ENCODE results near the gene LMTK2. TPM values are rescaled to one million over a fixed set of nuclear protein-coding genes. Genes with fewer than 3 reads are reported as not detected.

The LMTK2 gene
- total RNA-seq, 2 donors from 2014 or later, result 14.4 to 16.2 TPM

GRCh38 chr7:98134420-98135228 lies 28.0 kb downstream of the LMTK2 start:
- Mint-ChIP-seq H3K27me3 (ENCODE audit: low read depth) (no peaks in the 10 kb centered on the region), H3K27ac (no peak overlapping the region), H3K36me3 (ENCODE audit: insufficient read depth in 2 of 2) (peaks cover 0 to 4% of the 10 kb centered on the region in 2 donors), H3K4me3 (no peak overlapping the region), H3K9me3 (no peaks in the 10 kb centered on the region), H3K4me1 (ENCODE audit: low read depth) (peaks cover 43% of the 10 kb centered on the region)
- DNase-seq, result no peak
- no peak for ATAC-seq (replicated peaks in 1 of 2)

- H3K27ac Mint-ChIP-seq, result no peak overlapping the region
- peaks cover 0 to 7% of the 10 kb centered on the region in 2 donors for H3K36me3 Mint-ChIP-seq (ENCODE audit: insufficient read depth in 2 of 2)
- H3K9me3 Mint-ChIP-seq, result no peaks in the 10 kb centered on the region
- DNase-seq (no peak), ATAC-seq (replicated peaks in 1 of 2) (no peak)
- H3K27me3 Mint-ChIP-seq (ENCODE audit: low read depth), result no peaks in the 10 kb centered on the region
- H3K4me1 Mint-ChIP-seq (ENCODE audit: low read depth), result peaks cover 33% of the 10 kb centered on the region
- no peak overlapping the region for H3K4me3 Mint-ChIP-seq
Measured at GRCh38 chr7:98135984-98136383, 29.3 kb downstream of the LMTK2 start.

GRCh38 chr7:98136423-98136822 lies 29.8 kb downstream of the LMTK2 start:
- H3K36me3 Mint-ChIP-seq (ENCODE audit: insufficient read depth in 2 of 2), result peaks cover 0 to 7% of the 10 kb centered on the region in 2 donors
- H3K27ac Mint-ChIP-seq, result no peak overlapping the region
- ATAC-seq (replicated peaks in 1 of 2) (no peak), DNase-seq (no peak)
- H3K4me3 Mint-ChIP-seq, result no peak overlapping the region
- H3K9me3 Mint-ChIP-seq, result no peaks in the 10 kb centered on the region
- no peaks in the 10 kb centered on the region for H3K27me3 Mint-ChIP-seq (ENCODE audit: low read depth)
- peaks cover 28% of the 10 kb centered on the region for H3K4me1 Mint-ChIP-seq (ENCODE audit: low read depth)

GRCh38 chr7:98137134-98137825 lies 30.6 kb downstream of the LMTK2 start:
- Mint-ChIP-seq H3K4me3 (no peak overlapping the region), H3K27ac (no peak overlapping the region), H3K9me3 (no peaks in the 10 kb centered on the region), H3K27me3 (ENCODE audit: low read depth) (no peaks in the 10 kb centered on the region), H3K36me3 (ENCODE audit: insufficient read depth in 2 of 2) (peaks cover 0 to 7% of the 10 kb centered on the region in 2 donors), H3K4me1 (ENCODE audit: low read depth) (peaks cover 20% of the 10 kb centered on the region)
- no peak for ATAC-seq (replicated peaks in 1 of 2)
- no peak for DNase-seq

GRCh38 chr7:98137826-98138151 lies 31.1 kb downstream of the LMTK2 start:
- peaks cover 0 to 7% of the 10 kb centered on the region in 2 donors for H3K36me3 Mint-ChIP-seq (ENCODE audit: insufficient read depth in 2 of 2)
- no peak overlapping the region for H3K4me3 Mint-ChIP-seq
- peaks cover 15% of the 10 kb centered on the region for H3K4me1 Mint-ChIP-seq (ENCODE audit: low read depth)
- DNase-seq, result no peak
- no peak for ATAC-seq (replicated peaks in 1 of 2)
- no peaks in the 10 kb centered on the region for H3K9me3 Mint-ChIP-seq
- no peak overlapping the region for H3K27ac Mint-ChIP-seq
- H3K27me3 Mint-ChIP-seq (ENCODE audit: low read depth), result no peaks in the 10 kb centered on the region

- no peaks in the 10 kb centered on the region for H3K9me3 Mint-ChIP-seq
- H3K4me1 Mint-ChIP-seq (ENCODE audit: low read depth), result peaks cover 6% of the 10 kb centered on the region
- no peaks in the 10 kb centered on the region for H3K27me3 Mint-ChIP-seq (ENCODE audit: low read depth)
- ATAC-seq (replicated peaks in 1 of 2) (no peak), DNase-seq (no peak)
- H3K4me3 Mint-ChIP-seq, result no peak overlapping the region
- no peak overlapping the region for H3K27ac Mint-ChIP-seq
- peaks cover 0 to 10% of the 10 kb centered on the region in 2 donors for H3K36me3 Mint-ChIP-seq (ENCODE audit: insufficient read depth in 2 of 2)
Measured at GRCh38 chr7:98138672-98139071, 32.0 kb downstream of the LMTK2 start.

GRCh38 chr7:98142658-98143057 lies 36.0 kb downstream of the LMTK2 start:
- ATAC-seq (replicated peaks in 1 of 2) (no peak), DNase-seq (no peak)
- Mint-ChIP-seq H3K27me3 (ENCODE audit: low read depth) (no peaks in the 10 kb centered on the region), H3K4me3 (no peak overlapping the region), H3K9me3 (no peaks in the 10 kb centered on the region), H3K36me3 (ENCODE audit: insufficient read depth in 2 of 2) (peaks cover 5 to 19% of the 10 kb centered on the region in 2 donors), H3K4me1 (ENCODE audit: low read depth) (no peaks in the 10 kb centered on the region), H3K27ac (no peak overlapping the region)

- H3K4me3 Mint-ChIP-seq, result no peak overlapping the region
- H3K27ac Mint-ChIP-seq, result no peak overlapping the region
- no peaks in the 10 kb centered on the region for H3K4me1 Mint-ChIP-seq (ENCODE audit: low read depth)
- no peaks in the 10 kb centered on the region for H3K9me3 Mint-ChIP-seq
- H3K27me3 Mint-ChIP-seq (ENCODE audit: low read depth), result no peaks in the 10 kb centered on the region
- DNase-seq (no peak), ATAC-seq (replicated peaks in 1 of 2) (no peak)
- peaks cover 5 to 13% of the 10 kb centered on the region in 2 donors for H3K36me3 Mint-ChIP-seq (ENCODE audit: insufficient read depth in 2 of 2)
Measured at GRCh38 chr7:98148607-98149006, 41.9 kb downstream of the LMTK2 start.

GRCh38 chr7:98149116-98149692 lies 42.5 kb downstream of the LMTK2 start:
- no peaks in the 10 kb centered on the region for H3K9me3 Mint-ChIP-seq
- H3K27ac Mint-ChIP-seq, result no peak overlapping the region
- ATAC-seq (replicated peaks in 1 of 2) (no peak), DNase-seq (no peak)
- no peaks in the 10 kb centered on the region for H3K27me3 Mint-ChIP-seq (ENCODE audit: low read depth)
- H3K4me3 Mint-ChIP-seq, result no peak overlapping the region
- peaks cover 5 to 13% of the 10 kb centered on the region in 2 donors for H3K36me3 Mint-ChIP-seq (ENCODE audit: insufficient read depth in 2 of 2)
- H3K4me1 Mint-ChIP-seq (ENCODE audit: low read depth), result no peaks in the 10 kb centered on the region

GRCh38 chr7:98151884-98152283 lies 45.2 kb downstream of the LMTK2 start:
- Mint-ChIP-seq H3K4me1 (ENCODE audit: low read depth) (no peaks in the 10 kb centered on the region), H3K9me3 (no peaks in the 10 kb centered on the region), H3K27ac (no peak overlapping the region), H3K4me3 (no peak overlapping the region), H3K36me3 (ENCODE audit: insufficient read depth in 2 of 2) (peaks cover 3 to 8% of the 10 kb centered on the region in 2 donors), H3K27me3 (ENCODE audit: low read depth) (no peaks in the 10 kb centered on the region)
- no peak for ATAC-seq (replicated peaks in 1 of 2)
- no peak for DNase-seq

GRCh38 chr7:98156700-98157099 lies 50.0 kb downstream of the LMTK2 start:
- ATAC-seq (replicated peaks in 1 of 2), result no peak
- no peak overlapping the region for H3K27ac Mint-ChIP-seq
- H3K36me3 Mint-ChIP-seq (ENCODE audit: insufficient read depth in 2 of 2), result peaks cover 5 to 8% of the 10 kb centered on the region in 2 donors
- no peak overlapping the region for H3K4me3 Mint-ChIP-seq
- no peaks in the 10 kb centered on the region for H3K4me1 Mint-ChIP-seq (ENCODE audit: low read depth)
- no peaks in the 10 kb centered on the region for H3K9me3 Mint-ChIP-seq
- no peaks in the 10 kb centered on the region for H3K27me3 Mint-ChIP-seq (ENCODE audit: low read depth)
- DNase-seq, result no peak

GRCh38 chr7:98157761-98158160 lies 51.1 kb downstream of the LMTK2 start:
- H3K4me1 Mint-ChIP-seq (ENCODE audit: low read depth), result no peaks in the 10 kb centered on the region
- H3K9me3 Mint-ChIP-seq, result no peaks in the 10 kb centered on the region
- DNase-seq (no peak), ATAC-seq (replicated peaks in 1 of 2) (no peak)
- H3K36me3 Mint-ChIP-seq (ENCODE audit: insufficient read depth in 2 of 2), result peaks cover 5 to 6% of the 10 kb centered on the region in 2 donors
- H3K27ac Mint-ChIP-seq, result no peak overlapping the region
- no peaks in the 10 kb centered on the region for H3K27me3 Mint-ChIP-seq (ENCODE audit: low read depth)
- no peak overlapping the region for H3K4me3 Mint-ChIP-seq

GRCh38 chr7:98162758-98163157 lies 56.1 kb downstream of the LMTK2 start:
- DNase-seq (no peak), ATAC-seq (replicated peaks in 1 of 2) (no peak)
- no peaks in the 10 kb centered on the region for H3K9me3 Mint-ChIP-seq
- no peak overlapping the region for H3K4me3 Mint-ChIP-seq
- H3K4me1 Mint-ChIP-seq (ENCODE audit: low read depth), result peaks cover 9% of the 10 kb centered on the region
- H3K27me3 Mint-ChIP-seq (ENCODE audit: low read depth), result no peaks in the 10 kb centered on the region
- H3K36me3 Mint-ChIP-seq (ENCODE audit: insufficient read depth in 2 of 2), result peaks cover 0 to 2% of the 10 kb centered on the region in 2 donors
- H3K27ac Mint-ChIP-seq, result no peak overlapping the region

Data from activated T-cell treated with anti-CD3 and anti-CD28 coated beads, Interleukin-2, amount 50 U/mL, for 72 hours (primary cell).